GM19372 (cell line): ENCODE measurements around the gene CDH16.

Source experiments
- ATAC-seq: cut with Tn5 transposase; IDR thresholded peaks from one replicate; pipeline ENCODE4 v1.9.1; 2021; ENCODE audit warnings: mild to moderate bottlenecking, low read depth, moderate library complexity; ENCODE audit not compliant: unreplicated experiment

Gene CDH16

GRCh38 chr16:66931665-66932064 lies 13.0 kb upstream of the CDH16 start:
- no peak for ATAC-seq

- ATAC-seq = no peak
Measured at GRCh38 chr16:66930189-66930588, 11.5 kb upstream of the CDH16 start.

GRCh38 chr16:66928702-66929388 lies 10.2 kb upstream of the CDH16 start:
- ATAC-seq = no peak

- ATAC-seq = no peak
Measured at GRCh38 chr16:66927918-66928649, 9.4 kb upstream of the CDH16 start.

GRCh38 chr16:66926961-66927436 lies 8.3 kb upstream of the CDH16 start:
- no peak for ATAC-seq

- ATAC-seq = no peak
Measured at GRCh38 chr16:66926171-66926947, 7.7 kb upstream of the CDH16 start.

GRCh38 chr16:66925322-66925840 lies 6.7 kb upstream of the CDH16 start, which contains the start of gene RRAD:
TSS of gene RRAD (minus strand) at chr16:66925535. CDS start at chr16:66925179, 356 bp downstream.
- no peak for ATAC-seq

- ATAC-seq = no peak
Measured at GRCh38 chr16:66924527-66925321, 6.0 kb upstream of the CDH16 start.

GRCh38 chr16:66923866-66924265 lies 5.2 kb upstream of the CDH16 start:
- ATAC-seq = no peak

GRCh38 chr16:66923247-66923731 lies 4.6 kb upstream of the CDH16 start:
- no peak for ATAC-seq

GRCh38 chr16:66921729-66922450 lies 3.2 kb upstream of the CDH16 start:
- no peak for ATAC-seq

GRCh38 chr16:66920924-66921680 lies 2.4 kb upstream of the CDH16 start:
- no peak for ATAC-seq

- no peak for ATAC-seq
Measured at GRCh38 chr16:66920299-66920590, 1.6 kb upstream of the CDH16 start.

GRCh38 chr16:66919569-66920298 lies 1.0 kb upstream of the CDH16 start:
- ATAC-seq = no peak

- ATAC-seq = no peak
Measured at GRCh38 chr16:66918355-66918754, 330 bp downstream of the CDH16 start.

- ATAC-seq = no peak
Measured at GRCh38 chr16:66917741-66918140, 944 bp downstream of the CDH16 start.

GRCh38 chr16:66916518-66916917 lies 2.2 kb downstream of the CDH16 start:
- ATAC-seq = no peak

GRCh38 chr16:66915041-66915440 lies 3.6 kb downstream of the CDH16 start:
- no peak for ATAC-seq
